Suppressor macrophage treated with lipopolysaccharide for 1 hour (primary cell): ENCODE measurements around the gene JMJD8.

Experiments
- DNase-seq, 3 donors: peaks; one replicate each; pipeline ENCODE4 v3.0.0-alpha.2; 2020 to 2022

Gene JMJD8

GRCh38 chr16:684071-684794 is at the start of gene JMJD8:
Gene JMJD8 (minus strand): TSS chr16:684334. CDS start chr16:684319, 15 bp downstream.
- DNase-seq = peak; percentile 98 to 99 (median 99)

- DNase-seq = peak in 2 of 3 donors; percentile 38 to 40
Measured at GRCh38 chr16:733382-734207, 49.5 kb upstream of the JMJD8 start.

GRCh38 chr16:732936-733335 is 48.8 kb upstream of the JMJD8 start:
- DNase-seq = no peak

- no peak for DNase-seq
Measured at GRCh38 chr16:732332-732731, 48.2 kb upstream of the JMJD8 start.

- no peak for DNase-seq
Measured at GRCh38 chr16:730666-731509, 46.8 kb upstream of the JMJD8 start.

GRCh38 chr16:729768-730665 is 45.9 kb upstream of the JMJD8 start:
- DNase-seq = no peak

- DNase-seq = no peak
Measured at GRCh38 chr16:728890-729744, 45.0 kb upstream of the JMJD8 start.

- peak; percentile 49 to 83 (median 66) for DNase-seq
Measured at GRCh38 chr16:728131-728889, 44.2 kb upstream of the JMJD8 start.

GRCh38 chr16:727291-727977 is 43.3 kb upstream of the JMJD8 start:
- peak; percentile 34 to 65 (median 51) for DNase-seq

- peak; percentile 42 to 73 (median 60) for DNase-seq
Measured at GRCh38 chr16:726438-727290, 42.5 kb upstream of the JMJD8 start, which contains the start of the genes CCDC78 and HAGHL. Gene CCDC78 (minus strand): TSS chr16:726443. CDS start chr16:726367, 76 bp downstream. Gene HAGHL (plus strand): TSS chr16:727106. CDS start chr16:727510, 404 bp downstream.

- no peak for DNase-seq
Measured at GRCh38 chr16:726188-726437, 42.0 kb upstream of the JMJD8 start.

GRCh38 chr16:725463-726187 is 41.5 kb upstream of the JMJD8 start:
- DNase-seq = no peak

GRCh38 chr16:725041-725376 is 40.9 kb upstream of the JMJD8 start:
- no peak for DNase-seq

GRCh38 chr16:724188-725040 is 40.3 kb upstream of the JMJD8 start:
- no peak for DNase-seq

- DNase-seq = no peak
Measured at GRCh38 chr16:723695-724094, 39.6 kb upstream of the JMJD8 start.

- DNase-seq = no peak
Measured at GRCh38 chr16:722835-723633, 38.9 kb upstream of the JMJD8 start.
